Measurements from ENCODE around the gene FREM3. TPM values are rescaled to one million over a fixed set of nuclear protein-coding genes. Genes with fewer than 3 reads are reported as not detected.
A peak's percentile ranks its signal among the peaks of the same experiment; 100 is the strongest.
"Not testable (repeated sequence)": the region's sequence is repeated elsewhere in the genome, so short reads cannot be mapped to it uniquely, and the experiment has no call there.

The FREM3 gene
- total RNA-seq: 0.39 TPM

DNA sequence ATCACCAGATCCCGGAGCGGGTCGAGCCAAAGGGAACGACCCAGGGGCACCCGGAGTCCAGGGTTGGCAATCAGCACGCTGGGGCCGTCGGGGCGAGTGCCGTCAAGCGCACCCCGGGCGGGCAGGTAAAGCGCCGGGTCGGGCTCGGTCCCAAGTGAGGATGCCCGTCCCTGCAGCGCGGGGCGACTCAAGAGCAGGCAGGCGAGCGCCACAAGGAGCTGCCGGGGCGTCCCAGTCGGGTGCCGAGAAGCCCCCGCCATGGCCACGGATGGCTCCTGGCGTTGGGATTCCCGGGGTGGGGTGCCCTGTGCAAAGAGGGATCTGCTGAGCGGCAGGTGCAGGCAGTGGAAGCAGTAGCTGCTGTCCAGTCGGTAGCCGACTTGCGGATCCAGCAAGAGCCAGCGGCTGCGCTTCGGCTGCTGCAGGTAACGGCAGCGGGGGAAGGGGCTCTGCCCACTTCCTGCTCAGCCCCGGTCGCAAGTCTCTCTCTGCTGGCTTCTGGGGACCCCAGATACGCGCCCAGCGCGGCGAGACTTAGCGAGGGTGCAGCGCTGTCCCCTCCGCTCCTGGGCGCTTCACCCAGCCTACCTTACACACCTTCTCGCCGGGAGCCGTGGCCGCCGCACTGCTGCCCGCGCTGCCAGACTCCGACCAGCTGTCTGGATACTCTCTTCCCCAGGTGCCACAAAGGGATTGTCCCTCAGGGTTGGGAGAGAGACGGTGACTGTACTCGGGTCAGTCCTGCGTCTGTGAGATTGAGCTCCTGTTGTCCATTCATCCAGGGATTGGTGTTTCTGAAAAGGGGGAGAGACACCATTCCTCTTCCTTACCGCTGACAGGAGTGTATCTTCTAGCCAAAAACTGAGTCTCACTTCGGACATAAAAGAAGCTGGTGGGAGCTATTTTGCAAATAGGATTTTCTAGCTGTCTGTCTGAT is at the start of gene FREM3:
FREM3 (minus strand) TSS at position 260 of the 937 bp plus-strand sequence; CDS start at position 260, 0 bp downstream.
- no peak for DNase-seq (ENCODE audit: low spot score)

DNA sequence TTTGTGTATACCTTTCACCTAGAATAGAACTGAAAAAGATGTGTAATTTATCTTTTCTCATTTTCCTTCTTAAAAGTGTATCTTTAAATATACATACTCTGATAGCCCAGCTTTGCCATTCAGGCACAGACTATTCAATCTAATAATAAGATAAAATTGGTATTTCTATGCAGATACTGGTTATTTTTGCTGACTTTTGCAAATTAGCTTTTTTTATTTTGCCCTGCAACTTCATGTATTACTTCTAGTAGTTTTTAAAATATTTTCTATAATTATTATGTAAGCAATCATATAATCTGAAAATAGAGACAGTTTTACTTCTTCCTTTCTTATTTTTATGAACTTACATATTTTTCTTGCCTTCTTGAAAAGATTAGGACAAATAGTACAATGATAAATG is 45.4 kb upstream of the FREM3 start:
- no peak for DNase-seq (ENCODE audit: low spot score)

DNA sequence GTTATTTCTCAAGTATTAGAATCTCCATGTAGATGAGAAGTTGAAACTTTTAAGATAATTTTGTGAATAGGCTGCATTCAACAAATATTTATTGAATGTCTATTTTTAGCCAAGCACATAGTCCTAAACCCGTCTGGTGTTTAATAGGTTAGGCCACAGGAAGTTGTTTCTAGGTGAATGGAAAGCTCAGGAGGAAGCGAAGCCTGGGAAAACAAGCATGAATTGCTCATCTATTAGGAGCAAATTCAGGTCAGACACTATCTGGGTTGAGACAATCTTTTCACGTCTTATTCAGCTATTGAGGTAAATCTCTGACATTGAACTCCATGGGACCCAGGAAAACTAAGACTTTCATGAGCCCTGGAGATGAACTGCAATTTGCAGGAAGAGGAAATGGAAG is 43.1 kb upstream of the FREM3 start:
- DNase-seq (ENCODE audit: low spot score): no peak

DNA sequence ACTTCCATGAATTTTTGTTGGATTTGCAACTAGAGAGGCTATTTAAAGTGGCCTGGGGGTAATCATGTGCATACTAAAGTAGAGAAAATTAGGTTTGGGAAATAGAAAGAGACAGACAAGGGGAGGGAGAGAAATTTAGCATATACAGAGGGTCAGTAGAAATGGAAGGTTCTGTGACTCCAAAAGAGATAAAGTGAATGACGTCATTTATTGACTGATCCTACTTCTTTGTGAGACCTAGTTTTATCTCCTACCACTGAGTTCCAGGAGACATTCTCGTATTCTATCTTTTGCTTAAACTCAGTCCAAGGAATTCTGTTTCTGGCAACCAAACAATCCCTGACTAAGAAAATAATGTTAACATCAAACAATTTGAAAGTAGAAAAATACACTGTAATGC is 42.4 kb upstream of the FREM3 start:
- no peak for DNase-seq (ENCODE audit: low spot score)

DNA sequence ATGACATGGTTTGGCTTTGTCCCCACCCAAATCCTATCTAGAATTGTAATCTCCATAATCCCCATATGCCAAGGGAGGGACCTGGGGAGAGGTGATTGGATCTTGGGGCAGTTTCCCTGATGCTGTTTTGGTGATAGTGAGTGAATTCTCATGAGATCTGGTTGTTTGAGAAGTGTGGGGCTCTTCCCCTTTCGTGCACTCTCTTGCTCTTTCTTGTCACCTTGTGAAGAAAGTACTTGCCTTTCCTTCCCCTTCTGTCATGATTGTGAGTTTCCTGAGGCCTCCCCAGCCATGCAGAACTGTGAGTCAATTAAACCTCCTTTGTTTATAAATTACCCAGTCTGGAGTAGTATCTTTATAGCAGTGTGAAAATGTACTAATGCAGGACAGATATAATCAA is 36.4 kb upstream of the FREM3 start:
- no peak for DNase-seq (ENCODE audit: low spot score)

DNA sequence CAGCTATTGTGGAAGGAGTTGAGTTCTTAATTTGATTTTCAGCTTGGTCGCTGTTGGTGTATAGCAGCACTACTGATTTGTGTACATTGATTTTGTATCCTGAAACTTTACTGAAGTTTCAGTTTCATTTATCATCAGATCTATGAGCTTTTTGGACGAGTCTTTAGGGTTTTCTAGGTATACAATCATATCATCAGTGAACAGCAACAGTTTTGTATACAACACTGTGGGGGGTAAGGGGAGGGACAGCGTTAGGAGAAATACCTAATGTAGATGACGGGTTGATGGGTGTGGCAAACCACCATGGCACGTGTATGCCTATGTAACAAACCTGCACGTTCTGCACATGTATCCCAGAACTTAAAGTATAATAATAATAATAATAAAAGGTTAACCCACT is 35.6 kb upstream of the FREM3 start:
- not testable (repeated sequence) for DNase-seq (ENCODE audit: low spot score)

DNA sequence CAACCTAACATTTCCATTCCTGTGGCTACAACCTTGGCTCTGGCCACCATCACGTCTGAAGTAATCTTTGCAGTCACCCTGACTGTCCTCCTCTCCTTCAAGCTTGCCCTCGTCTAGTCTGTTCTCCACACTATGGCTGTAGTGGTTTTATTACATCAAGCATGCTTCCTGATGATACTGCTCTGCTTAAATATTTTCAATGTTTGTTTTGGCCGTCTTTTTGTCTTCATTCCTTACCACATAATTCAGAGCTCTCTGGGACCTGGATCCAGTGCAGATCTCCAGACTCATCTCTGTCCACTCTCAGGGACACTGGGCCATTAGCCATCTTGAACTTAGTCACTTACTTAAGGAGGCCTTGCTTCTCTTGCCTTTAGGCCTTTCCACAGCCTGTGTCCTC is 27.7 kb upstream of the FREM3 start:
- no peak for DNase-seq (ENCODE audit: low spot score)

- DNase-seq (ENCODE audit: low spot score): no peak
Observed at GRCh38 chr4:143726714-143727113, 26.2 kb upstream of the FREM3 start.

DNA sequence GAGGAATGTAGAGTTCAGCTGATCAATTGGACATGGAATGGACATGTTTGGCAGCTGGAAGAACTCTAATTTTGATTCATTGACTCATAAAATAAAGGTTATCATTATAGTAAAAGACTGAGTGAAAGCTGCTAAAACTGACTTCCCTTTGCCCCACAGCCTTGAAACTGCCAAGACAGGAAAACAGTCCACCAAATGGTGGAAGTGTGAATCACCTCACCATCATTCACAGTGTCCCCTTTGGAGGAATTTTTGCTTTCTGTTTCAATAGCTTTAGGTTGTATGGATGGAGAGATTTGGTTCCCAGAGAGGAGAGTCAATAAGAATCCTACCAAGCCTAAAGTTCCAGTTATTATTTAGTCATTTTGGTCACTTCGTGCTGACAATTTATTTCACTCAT is 20.8 kb upstream of the FREM3 start:
- DNase-seq (ENCODE audit: low spot score): no peak

DNA sequence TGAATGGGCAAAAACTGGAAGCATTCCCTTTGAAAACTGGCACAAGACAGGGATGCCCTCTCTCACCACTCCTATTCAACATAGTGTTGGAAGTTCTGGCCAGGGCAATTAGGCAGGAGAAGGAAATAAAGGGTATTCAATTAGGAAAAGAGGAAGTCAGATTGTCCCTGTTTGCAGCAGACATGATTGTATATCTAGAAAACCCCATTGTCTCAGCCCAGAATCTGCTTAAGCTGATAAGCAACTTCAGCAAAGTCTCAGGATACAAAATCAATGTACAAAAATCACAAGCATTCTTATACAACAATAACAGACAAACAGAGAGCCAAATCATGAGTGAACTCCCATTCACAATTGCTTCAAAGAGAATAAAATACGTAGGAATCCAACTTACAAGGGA is 18.3 kb upstream of the FREM3 start:
- not testable (repeated sequence) for DNase-seq (ENCODE audit: low spot score)

DNA sequence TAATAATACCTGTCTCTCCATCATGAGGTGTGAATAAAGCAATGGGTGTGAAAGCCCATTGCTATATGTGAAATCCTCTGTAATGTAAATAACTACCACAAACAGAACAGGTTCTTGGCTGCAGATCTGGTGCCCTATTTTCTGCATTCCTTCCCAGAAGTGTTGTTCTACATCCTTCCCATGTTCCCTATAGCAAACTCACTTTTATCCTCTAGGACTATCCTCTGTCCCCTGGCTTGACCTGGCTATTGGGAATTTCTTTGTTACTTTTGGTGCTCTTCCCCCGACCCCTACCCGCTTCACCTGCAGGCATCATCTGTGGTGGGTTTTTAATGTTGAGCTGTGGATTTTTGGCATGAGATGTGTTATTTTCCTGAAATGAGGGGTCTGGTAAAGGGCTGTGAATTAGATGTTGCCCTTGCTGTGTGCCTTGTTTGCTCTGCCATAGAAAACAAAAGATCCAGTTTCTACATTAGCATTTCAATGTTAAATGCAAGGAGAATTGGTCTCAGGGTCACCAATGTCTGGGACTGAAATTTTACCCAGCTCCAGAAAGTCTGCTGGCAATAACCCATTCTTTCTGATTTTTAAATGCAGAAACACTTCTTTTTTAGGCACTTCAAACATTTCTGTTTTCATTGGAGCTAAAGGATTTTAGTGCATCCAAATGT is 13.6 kb upstream of the FREM3 start:
- no peak for DNase-seq (ENCODE audit: low spot score)

- DNase-seq (ENCODE audit: low spot score): no peak
Observed at GRCh38 chr4:143713553-143713952, 13.1 kb upstream of the FREM3 start.

DNA sequence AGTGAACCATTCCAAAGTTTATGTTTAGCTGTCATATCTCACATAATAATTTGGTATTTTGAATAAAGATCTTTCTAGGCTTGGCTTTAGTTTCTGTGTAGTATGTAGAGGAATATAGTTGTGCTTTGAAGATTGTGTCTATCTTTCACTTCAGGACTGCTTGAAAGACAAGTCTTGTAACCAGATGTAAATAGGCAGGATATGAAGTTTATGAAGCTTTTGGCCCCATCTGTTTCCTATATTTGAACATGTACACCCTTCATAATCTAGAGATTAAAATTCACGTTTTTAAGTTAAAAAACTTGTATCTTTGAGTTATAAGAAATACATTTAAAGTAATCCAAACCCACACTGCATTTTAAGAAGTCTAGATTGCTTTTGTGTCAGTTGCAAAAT is 11.7 kb upstream of the FREM3 start:
- DNase-seq (ENCODE audit: low spot score): no peak

- no peak for DNase-seq (ENCODE audit: low spot score)
Observed at GRCh38 chr4:143711543-143712154, 11.2 kb upstream of the FREM3 start.

- DNase-seq (ENCODE audit: low spot score): no peak
Observed at GRCh38 chr4:143701365-143701764, 890 bp upstream of the FREM3 start.

DNA sequence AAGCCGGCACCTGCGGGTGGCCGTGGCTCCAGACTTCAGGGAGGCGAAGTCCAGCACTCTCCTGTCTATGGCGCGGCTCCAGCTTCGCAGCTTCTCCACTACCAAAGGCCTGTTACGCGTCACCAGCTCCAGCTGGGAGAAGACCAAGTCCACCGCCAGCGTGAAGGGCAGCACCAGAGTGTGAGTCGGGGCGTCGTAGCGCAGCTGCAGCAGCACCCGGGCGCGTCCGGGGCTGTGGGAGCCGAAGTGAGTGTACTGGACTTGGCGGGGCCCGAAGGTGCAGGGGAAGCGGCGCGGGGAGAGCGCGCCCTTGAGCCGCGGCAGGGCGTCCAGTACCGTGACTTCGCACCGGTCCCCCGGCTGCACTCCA is 444 bp downstream of the FREM3 start:
- peak; percentile 42 for DNase-seq (ENCODE audit: low spot score)

DNA sequence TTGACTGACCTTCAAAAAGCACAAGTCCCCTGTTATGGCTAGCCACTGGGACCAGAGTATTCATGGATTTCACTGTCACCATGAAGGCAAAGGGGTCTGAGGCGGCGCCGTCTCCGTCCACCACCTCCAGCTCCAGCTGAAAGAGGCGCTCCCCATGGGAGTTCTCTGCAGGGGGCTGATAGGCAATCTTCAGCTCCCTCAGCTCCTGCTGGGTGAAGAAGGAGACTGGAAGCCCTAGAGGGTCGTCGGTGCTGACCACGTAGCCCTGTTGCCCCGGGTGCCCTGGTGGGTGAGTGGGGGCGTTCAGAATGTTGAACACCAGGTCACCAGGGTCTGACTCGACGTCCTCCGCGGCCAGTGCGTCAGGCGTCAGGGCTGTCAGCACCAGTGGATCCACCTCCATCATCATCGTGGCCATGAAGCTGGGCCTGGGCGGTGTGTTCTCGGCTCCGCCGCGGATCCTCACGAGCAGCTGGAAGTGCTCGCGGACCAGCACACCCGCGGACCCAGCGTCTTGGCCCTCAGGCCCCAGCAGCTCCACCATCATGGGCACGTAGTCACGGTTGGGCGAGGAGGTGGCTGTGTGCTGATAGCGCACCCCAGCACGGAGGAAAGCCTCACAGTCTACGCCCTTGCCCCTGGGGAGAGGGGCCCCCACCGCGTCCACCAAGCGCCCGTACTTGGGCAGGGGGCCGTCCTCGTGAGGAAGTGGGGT is 987 bp downstream of the FREM3 start:
- DNase-seq (ENCODE audit: low spot score): no peak

GRCh38 chr4:143693856-143694255 is 6.6 kb downstream of the FREM3 start:
- DNase-seq (ENCODE audit: low spot score): no peak

DNA sequence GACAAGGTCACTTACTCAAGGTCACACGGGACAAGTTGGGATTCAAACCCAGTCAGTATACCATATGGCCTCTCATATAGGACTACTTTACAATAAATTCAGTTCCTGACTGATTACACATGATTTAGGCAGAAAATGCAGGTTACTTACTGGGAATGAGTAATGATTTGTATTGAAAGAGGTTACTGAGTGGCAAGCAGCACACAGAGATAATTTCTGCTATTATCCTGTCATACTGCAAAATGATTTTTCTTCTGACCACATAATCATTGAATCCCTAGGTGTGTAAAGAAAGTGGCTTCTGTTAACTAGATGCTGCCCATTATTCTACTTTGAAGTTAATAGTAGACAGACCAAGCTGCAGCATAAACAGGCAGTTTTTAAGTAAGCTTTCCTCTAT is 8.2 kb downstream of the FREM3 start:
- no peak for DNase-seq (ENCODE audit: low spot score)

DNA sequence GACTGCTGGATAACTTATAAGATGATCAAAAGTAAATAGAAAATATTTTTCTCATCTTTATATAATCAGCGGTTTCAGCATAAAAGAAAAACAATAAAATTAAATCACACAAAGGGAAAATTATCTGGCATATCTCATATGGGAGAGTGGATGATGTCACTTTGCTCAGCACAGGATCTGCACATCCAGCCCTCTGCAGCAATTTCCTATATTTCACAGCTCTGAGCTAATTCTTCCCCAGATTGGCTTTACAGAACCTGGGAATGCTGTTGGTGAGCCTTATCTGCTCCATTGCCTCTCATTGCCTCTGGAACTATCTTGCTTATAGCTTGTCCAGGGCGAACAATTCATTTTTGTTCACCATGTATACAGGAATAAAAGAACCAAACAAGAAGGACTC is 21.0 kb downstream of the FREM3 start:
- no peak for DNase-seq (ENCODE audit: low spot score)

GRCh38 chr4:143673629-143674028 is 26.8 kb downstream of the FREM3 start:
- not testable (repeated sequence) for DNase-seq (ENCODE audit: low spot score)

DNA sequence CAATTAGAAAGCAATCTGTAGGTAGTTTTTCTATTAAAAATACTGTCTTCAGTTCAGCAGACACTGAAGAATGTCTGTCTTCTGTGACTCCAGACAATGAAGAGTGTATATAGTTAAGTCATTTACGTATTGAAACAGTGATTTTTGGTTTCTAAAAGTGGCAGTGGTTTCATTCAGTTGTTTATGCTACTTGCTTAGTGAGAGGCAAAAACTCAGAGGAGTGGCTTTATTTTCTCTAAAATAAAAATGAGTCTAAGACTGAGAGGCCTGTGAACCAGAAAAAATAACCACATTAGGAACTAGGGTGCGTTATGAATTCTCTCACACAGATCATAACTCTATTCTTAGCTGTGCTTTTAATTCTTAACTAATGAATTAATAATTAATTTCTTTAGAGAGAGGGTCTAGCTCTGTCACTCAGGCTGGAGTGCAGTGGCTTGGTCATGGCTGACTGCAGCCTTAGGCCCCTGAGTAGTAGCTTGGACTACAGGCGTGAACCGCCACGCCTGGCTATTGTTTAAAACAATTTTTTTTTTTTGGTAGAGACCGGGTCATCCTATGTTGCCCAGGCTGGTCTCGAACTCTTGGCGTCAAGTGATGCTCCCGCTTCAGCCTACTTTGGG is 31.4 kb downstream of the FREM3 start:
- no peak for DNase-seq (ENCODE audit: low spot score)

Data from ureter (tissue), 1 donor.